ENCODE data around the gene AGAP1. TPM values are rescaled to one million over a fixed set of nuclear protein-coding genes. Genes with fewer than 3 reads are reported as not detected.
A peak's percentile ranks its signal among the peaks of the same experiment; 100 is the strongest.

The AGAP1 gene
- total RNA-seq, 1 donor, result 18.5 TPM

DNA sequence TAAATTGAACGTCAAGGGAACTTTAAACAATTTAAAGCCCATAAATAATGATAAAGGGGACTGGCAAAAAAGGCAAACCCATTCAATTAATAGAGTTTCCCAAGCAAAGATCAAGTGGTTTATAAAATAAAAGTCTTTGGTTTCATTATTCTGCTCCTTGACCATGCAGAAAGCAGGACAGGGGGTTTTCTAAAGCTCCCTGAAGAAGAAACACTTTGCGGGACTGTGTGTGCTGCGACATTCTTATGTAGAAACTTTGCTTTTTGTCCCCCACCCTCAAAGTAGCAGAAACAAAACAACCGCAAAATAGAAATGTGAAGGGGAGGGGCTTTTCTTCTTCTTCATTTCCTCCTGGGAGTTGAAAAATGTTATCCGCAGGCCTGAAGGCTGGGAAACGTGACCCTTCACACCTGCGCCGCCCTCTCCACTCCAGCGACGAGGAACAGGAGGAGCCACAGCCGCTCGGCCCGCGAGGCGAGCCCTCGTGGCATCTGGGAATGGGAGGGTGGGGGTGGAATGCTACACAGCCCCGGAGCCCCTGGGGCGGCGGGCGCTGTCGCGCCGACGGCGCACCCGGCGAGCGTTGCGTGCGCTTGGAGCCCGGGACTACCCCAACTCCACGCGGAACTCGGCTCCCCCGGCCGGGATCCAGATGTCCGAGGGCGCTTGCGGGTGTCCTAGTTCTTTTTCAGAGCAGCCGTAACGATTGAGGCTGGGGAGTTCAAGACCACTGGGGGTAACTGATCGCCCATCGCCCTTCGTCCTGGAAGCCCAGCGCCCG, 678.6 kb downstream of the AGAP1 start:
- TF ChIP-seq, protein P1, sequence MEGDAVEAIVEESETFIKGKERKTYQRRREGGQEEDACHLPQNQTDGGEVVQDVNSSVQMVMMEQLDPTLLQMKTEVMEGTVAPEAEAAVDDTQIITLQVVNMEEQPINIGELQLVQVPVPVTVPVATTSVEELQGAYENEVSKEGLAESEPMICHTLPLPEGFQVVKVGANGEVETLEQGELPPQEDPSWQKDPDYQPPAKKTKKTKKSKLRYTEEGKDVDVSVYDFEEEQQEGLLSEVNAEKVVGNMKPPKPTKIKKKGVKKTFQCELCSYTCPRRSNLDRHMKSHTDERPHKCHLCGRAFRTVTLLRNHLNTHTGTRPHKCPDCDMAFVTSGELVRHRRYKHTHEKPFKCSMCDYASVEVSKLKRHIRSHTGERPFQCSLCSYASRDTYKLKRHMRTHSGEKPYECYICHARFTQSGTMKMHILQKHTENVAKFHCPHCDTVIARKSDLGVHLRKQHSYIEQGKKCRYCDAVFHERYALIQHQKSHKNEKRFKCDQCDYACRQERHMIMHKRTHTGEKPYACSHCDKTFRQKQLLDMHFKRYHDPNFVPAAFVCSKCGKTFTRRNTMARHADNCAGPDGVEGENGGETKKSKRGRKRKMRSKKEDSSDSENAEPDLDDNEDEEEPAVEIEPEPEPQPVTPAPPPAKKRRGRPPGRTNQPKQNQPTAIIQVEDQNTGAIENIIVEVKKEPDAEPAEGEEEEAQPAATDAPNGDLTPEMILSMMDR (IDR thresholded peaks at IDR 0.05; ENCODE audit: extremely low read depth, low read depth, low read length), result no peak
- Histone ChIP-seq H3K27me3 (ENCODE audit: insufficient read depth, low read length) (peaks cover 72% of the 10 kb centered on the region), H3K4me2 (ENCODE audit: insufficient read depth, low read length) (no peak overlapping the region), H4K20me1 (ENCODE audit: insufficient read depth, low read length) (no peaks in the 10 kb centered on the region), H3K4me1 (ENCODE audit: insufficient read depth, low read length) (no peaks in the 10 kb centered on the region), H3K36me3 (ENCODE audit: insufficient read depth, low read length) (no peaks in the 10 kb centered on the region), H3K4me3 (ENCODE audit: insufficient read depth, low read length) (no peak overlapping the region), H3K79me2 (ENCODE audit: insufficient read depth, low read length) (no peaks in the 10 kb centered on the region), H3K27ac (ENCODE audit: low read depth, low read length) (no peak overlapping the region), H3K9me3 (ENCODE audit: low read depth, low read length) (no peaks in the 10 kb centered on the region), H2AFZ (ENCODE audit: low read length) (no peak overlapping the region)
- peak; percentile 80 for DNase-seq (ENCODE audit: insufficient read length, low spot score, missing footprints)

DNA sequence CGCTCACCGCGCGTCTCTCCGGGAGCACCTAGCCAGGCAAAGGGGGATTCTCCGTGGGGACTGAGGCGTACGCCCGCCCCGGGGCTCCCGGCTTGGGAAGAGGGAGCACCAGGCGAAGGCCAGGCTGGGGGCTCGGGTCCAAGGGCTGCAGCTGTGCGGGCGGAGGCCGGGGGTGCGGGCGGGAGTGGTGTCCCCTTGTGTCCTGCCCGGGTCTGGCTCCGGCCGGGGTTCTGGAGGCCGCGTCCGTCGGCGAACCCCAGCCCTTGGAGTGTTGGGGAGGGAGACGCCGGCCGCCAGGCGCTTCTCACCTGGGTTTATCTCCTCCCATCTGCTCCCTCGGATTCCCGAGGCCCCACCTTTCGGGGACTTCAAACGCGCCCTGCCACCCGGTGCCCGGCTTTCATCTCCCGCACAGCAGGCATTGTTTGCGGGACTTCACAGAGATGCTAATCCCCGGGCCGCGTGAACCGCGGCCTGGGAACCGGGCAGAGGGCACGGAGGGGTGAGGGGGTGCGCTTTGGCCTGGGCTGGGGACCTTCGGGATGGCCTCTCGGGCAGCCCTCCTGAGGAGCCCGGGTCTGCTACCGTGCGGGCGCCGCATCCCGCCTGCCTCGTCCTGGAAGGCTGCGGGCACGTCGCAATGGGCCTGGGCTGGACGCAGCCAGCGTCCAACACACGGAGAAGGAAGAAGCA, 679.3 kb downstream of the AGAP1 start:
- Histone ChIP-seq H3K4me2 (ENCODE audit: insufficient read depth, low read length) (no peak overlapping the region), H2AFZ (ENCODE audit: low read length) (no peak overlapping the region), H3K4me1 (ENCODE audit: insufficient read depth, low read length) (no peaks in the 10 kb centered on the region), H3K36me3 (ENCODE audit: insufficient read depth, low read length) (no peaks in the 10 kb centered on the region), H3K27ac (ENCODE audit: low read depth, low read length) (no peak overlapping the region), H3K9me3 (ENCODE audit: low read depth, low read length) (no peaks in the 10 kb centered on the region), H4K20me1 (ENCODE audit: insufficient read depth, low read length) (no peaks in the 10 kb centered on the region), H3K79me2 (ENCODE audit: insufficient read depth, low read length) (no peaks in the 10 kb centered on the region), H3K4me3 (ENCODE audit: insufficient read depth, low read length) (no peak overlapping the region), H3K27me3 (ENCODE audit: insufficient read depth, low read length) (peaks cover 69% of the 10 kb centered on the region)
- DNase-seq (ENCODE audit: insufficient read length, low spot score, missing footprints), result peak; percentile 83
- TF ChIP-seq, protein P1 (IDR thresholded peaks at IDR 0.05; ENCODE audit: extremely low read depth, low read depth, low read length), result no peak

DNA sequence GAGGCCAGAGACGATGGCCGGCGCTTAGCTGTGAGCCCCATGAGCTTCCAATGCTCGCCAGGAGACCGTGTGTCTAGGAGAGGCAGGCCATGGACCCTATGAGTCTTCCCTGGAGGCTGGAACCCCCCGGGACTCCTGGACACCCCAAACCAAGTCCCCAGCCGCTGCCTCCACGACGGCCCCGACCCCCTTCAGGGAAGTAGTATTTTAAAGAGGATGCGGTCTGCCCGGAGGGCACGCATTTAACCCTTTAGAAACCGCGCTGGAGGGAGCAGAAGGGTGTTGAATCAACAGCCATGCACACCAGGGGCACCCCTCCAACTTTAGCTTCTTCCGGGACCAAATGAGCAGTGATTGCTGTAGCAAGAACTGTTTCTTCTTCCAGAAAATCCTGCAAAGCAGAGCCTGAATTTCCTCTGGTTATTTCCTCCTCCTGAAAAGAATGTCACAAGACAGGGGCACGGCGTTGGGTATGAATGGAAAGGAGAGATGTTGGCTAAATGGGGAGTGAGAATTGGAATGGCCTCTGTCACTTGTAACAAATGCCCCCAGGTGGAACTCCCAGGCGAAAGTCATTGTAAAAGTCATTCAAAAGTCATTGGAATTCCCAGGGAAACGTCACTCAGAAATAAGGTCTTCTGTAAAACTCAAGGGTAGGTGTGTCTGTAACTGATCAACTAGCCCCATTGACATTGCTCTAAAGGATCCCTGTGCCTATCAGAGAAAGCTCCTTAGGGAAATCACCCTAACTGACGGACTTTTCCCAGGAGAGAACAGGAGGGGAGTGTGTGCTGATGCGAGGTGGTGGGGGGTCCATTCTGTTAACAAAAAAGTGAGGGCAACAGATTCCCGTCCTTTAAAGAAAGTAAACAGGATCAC, 680.1 kb downstream of the AGAP1 start:
- Histone ChIP-seq H2AFZ (ENCODE audit: low read length) (no peak overlapping the region), H3K36me3 (ENCODE audit: insufficient read depth, low read length) (no peaks in the 10 kb centered on the region), H3K4me3 (ENCODE audit: insufficient read depth, low read length) (no peak overlapping the region), H3K27ac (ENCODE audit: low read depth, low read length) (no peak overlapping the region), H3K4me2 (ENCODE audit: insufficient read depth, low read length) (no peak overlapping the region), H3K79me2 (ENCODE audit: insufficient read depth, low read length) (no peaks in the 10 kb centered on the region), H3K27me3 (ENCODE audit: insufficient read depth, low read length) (peaks cover 65% of the 10 kb centered on the region), H4K20me1 (ENCODE audit: insufficient read depth, low read length) (no peaks in the 10 kb centered on the region), H3K4me1 (ENCODE audit: insufficient read depth, low read length) (peaks cover 3% of the 10 kb centered on the region), H3K9me3 (ENCODE audit: low read depth, low read length) (no peaks in the 10 kb centered on the region)
- DNase-seq (ENCODE audit: insufficient read length, low spot score, missing footprints), result peak; percentile 52
- TF ChIP-seq, protein P1 (IDR thresholded peaks at IDR 0.05; ENCODE audit: extremely low read depth, low read depth, low read length), result no peak
